ENCODE data around the gene C1orf198.

DNA sequence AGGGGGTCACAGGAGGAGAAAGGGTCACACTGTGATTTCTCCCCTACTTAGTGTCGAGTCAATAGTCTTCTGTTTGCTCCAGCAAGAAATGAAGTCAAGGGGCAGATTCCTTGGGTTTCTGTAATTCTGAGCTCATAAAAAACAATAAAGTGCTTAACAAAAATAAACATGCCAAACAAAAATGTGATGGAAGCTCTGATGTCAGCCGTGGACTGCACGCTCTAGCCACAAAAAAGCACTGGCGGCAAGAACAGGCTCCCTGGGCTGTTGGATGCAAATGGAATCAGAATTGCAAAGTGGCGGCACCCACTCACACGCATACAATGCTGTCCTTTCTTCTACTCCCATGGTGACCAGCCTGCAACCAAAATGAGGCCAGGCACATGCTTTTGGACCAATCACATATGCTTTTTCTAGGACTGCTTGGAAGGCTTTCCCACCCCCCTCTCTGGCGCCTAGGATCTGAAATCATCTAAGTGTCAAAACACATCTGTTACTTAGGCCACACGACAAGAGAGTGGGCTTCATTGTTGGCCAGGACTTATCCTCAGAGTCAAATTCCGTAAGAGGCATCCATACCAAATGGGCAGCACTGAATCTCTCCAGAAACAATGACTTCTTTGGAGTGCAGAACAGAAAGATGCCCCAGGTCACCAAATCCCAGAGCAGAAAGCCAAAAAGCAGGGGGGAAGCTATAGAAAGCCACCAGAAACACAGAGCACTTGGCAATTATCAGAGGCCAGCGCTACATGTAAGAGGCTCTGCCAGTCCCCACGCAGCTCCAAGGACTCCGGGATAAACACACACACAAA lies 9.2 kb downstream of the C1orf198 start:
- no peak for TF ChIP-seq CTCF (conservative IDR thresholded peaks at IDR 0.05; ENCODE audit: low read length)
- TF ChIP-seq EZH2phosphoT487 (IDR thresholded peaks at IDR 0.05; ENCODE audit: borderline replicate concordance) = no peak

Data from Loucy (cell line).